NCI-H2196 (cell line): ENCODE data around the gene UNC5B.

Experiments used
- DNase-seq: peaks from one replicate; lab custom pipeline; 2025; ENCODE audit not compliant: unreplicated experiment; lab: John Stamatoyannopoulos, UW

Gene UNC5B

GRCh38 chr10:71251319-71251718 is 38.9 kb downstream of the UNC5B start:
- no peak for DNase-seq

- DNase-seq, result no peak
These were observed 39.9 kb downstream of the UNC5B start for GRCh38 chr10:71252220-71252619.

DNA sequence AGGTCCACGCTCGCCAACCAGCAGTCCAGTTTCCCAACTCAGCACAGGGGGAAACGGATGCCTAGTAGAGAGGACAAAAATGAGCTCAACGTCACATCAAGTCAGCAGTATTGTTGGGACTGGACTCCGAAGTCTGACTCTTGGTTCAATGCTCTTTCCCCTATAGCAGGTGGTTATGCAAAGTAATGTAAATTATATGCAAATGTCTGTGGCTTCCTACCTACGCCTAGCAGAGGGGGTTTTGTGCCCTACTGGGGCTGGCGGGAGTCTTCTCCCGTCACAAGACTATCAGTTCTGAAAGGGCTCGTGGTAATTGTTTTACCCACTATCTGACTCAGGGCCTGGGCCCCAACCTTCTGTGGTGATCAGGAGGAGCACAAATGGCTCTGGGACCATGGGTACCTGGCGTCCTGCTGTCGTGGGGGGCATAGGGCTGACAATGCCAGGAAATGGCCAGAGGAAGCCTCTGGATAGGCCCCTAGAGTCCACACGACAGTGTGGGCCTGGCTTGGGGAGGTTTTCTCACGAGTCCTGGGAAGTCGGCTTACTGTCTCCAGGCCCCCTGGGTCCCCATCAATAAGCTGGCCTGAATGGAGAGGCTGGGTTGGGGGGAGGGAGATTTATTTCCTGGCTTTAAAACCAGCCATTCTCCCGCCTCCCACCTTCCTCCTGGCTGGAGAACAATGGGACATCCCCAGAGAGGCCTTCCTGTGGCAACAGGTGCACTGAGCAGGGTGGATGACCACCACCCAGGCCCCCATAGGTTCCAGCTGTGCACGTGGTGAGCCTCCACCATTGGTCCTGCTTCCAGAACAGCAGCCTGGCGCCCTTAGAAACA is 41.8 kb downstream of the UNC5B start:
- no peak for DNase-seq

DNA sequence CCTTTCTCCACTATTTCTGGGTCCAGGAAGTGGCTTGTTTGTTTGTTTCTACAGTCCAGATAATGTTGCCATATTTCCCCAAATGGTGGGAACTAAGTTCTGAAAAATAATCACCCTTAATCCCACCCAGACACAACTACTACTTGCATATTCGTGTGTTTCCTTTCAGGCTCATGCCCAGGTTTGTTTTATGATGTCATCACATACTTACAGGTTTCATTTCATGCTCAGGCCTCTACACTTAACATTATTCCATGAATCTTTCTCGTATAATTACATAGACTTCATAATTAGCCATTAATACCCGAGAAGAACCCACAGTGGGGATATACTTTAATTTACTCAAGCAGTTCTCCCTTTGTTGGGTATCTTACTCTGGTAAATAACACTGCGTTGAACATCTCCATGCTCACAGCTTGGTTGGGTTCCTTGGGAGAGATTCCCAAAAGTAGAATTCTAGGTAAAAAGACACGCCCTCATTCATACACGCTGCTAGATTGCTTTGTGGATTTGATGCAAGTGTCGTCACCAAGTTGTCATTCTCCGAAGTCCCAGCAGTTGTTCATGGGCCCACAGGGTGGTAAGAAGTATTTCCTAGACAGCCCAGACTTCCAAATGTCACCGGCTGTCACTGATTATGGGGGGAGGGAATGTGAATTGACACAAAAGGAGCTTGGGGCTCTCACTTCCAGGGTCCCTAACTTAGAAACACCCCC is 42.6 kb downstream of the UNC5B start:
- no peak for DNase-seq

DNA sequence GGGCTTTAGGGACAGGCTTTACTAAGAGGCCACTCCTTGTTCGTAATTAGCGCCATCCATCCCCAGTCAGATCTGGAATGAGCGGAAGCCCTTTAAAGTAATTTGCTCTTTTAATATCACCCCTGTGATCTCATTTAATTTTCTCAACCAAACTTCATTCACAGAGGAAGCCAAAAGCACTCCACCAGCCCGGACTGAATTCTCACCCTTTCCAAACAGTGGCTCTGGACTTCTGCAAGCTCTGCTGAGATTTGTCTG is 43.1 kb downstream of the UNC5B start:
- no peak for DNase-seq

DNA sequence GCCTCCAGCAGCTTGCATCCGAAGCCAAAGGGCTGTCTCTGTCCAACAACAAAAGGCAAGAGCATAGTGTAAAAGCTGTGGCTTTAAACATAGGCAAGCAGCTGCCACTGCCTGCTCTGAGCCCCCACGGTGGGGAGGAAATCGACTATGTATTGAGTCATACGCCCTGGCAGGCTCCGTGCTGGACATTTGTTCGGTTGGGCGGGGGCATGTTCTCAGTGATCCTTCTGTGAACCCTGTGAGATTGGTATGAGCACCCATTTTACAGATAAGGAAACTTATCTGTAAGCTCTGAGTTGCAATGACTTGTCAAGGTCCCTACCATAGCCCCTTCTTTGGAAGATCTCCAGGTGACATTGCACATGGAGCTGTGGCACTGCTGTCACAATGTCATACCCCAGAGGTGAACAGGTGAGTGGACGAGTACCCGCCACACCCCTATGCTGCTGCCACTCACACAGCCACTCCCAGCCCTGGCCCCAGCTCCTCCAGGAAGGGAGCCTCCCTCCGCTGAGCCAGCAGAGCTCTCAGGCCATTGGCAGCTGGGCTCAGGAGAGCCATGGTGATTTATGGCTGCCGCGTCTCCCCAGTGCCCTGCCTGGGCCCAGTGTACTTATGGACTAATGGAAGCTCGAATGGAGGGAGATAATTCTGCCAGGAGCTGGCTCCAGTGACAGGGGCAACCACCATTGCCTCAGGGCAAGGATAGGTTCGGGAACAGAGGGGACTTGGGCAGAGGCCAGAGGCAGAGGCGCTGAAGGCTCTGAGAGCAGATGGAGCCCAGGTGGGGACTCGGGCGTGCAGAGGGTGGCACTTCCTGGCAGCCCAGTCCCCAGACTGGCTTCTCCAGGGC is 43.7 kb downstream of the UNC5B start:
- peak; percentile 13 for DNase-seq

DNA sequence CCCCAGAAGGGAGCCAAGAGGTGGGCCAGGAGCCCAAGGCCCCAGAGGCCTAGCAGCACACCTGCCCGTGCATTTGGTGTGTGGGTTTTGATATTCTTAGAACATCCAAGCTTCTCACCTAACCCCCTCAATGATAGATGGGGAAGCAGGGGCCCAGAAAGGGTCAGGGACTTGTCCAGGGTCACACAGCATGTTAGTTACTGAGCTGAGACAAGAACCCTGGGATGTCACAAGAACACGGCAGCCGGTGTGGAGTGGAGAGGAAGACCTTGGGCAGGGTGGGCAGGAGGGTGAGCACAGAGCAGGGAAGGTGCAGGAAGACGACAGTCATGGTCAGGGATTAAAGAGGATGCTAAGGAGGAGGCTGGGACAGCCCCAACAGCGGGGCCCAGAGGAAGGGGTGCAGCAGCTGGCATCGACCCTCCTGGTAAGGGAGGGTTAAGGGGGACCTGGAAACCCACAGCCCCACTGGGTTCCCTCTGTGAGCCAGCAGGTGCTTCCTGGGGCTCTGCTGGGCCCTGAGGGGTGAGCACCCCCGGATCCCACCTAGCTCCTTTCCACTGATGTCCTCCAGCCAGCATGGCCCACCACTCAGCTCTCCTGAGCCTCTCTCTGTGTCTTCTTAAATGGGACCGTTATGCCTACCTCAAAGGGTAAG is 44.4 kb downstream of the UNC5B start:
- no peak for DNase-seq

DNA sequence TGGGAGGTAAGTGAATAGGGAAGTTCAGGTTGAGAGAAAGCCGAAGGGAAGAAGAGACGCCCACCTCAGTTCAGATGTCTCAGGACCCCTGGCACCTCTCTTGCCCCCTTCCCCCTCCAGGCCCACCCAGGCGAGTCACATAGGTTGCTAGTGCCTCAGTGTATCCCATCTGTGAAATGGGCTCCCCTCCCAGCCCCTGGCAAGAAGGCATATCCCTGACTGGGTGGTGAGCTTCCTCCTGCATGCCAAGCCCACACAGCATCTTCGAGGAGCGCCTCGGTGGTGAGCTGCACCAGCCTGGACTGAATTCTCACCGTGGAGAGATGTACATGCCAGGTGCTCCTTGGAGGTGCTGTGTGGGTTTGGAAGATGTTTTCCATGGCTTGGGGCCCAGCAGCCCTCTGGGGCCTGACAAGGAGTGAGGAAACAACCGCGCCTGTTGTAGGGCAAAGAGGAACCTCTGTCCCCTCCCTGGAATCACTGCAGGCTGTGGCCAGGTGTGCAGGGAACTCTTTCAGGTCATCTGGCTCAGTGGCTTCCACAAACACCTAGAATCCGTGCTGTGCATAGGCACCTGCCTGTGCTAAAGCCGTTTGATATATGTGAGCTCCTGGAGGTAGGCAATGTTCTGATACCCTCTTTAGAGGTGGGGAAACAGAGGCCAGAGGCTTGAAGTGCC is 45.1 kb downstream of the UNC5B start:
- no peak for DNase-seq

GRCh38 chr10:71258046-71258445 is 45.7 kb downstream of the UNC5B start:
- no peak for DNase-seq

DNA sequence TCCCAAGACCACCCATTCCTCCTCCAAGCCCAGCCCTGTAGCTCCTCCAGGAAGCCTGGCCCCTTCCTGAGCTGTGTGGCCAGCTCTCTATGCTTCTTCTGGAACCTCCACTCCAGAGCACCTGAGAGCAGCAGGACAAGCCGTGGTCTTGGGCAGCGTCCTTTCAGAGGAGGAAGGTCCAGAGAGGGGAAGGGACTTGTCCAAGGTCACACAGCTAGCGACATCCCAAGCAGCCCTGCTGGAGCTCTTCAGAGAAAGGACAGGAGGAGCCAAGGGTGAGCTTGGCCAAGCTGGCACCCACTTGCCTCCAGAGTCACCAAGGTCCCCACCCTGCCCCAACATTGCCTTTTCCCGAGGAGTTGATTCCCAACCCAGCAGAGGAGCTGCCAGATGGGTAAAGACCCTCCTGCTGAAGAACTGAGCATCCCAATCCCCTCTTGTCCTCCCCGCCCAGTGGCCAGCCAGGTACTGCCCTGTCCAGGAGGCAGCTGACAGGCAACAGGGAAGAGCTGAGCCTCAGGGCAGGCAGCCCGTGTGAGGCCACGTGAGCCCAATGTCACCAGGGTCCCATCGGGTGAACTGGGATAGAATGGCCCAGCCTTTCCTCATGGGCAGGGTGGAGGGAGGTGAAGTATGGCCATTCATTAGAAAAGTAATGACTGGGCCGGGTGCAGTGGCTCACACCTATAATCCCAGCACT is 46.2 kb downstream of the UNC5B start:
- DNase-seq, result no peak

DNA sequence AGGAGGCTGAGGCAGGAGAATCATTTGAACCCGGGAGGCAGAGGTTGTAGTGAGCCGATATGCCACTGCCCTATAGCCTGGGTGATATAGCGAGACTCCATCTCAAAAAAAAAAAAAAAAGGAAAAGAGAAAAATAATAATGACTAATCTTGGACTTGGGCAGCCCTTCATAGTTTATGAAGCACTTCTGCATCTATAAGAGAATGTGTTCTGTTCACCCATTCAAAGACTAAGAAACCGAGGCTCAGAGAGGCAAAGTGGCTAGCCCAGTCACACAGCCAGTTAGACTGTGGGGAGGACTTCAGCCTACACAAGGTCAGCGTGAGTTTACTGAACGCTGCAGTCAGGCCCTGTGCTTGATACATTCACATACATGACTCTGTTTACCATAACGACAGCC is 46.9 kb downstream of the UNC5B start:
- DNase-seq, result no peak

DNA sequence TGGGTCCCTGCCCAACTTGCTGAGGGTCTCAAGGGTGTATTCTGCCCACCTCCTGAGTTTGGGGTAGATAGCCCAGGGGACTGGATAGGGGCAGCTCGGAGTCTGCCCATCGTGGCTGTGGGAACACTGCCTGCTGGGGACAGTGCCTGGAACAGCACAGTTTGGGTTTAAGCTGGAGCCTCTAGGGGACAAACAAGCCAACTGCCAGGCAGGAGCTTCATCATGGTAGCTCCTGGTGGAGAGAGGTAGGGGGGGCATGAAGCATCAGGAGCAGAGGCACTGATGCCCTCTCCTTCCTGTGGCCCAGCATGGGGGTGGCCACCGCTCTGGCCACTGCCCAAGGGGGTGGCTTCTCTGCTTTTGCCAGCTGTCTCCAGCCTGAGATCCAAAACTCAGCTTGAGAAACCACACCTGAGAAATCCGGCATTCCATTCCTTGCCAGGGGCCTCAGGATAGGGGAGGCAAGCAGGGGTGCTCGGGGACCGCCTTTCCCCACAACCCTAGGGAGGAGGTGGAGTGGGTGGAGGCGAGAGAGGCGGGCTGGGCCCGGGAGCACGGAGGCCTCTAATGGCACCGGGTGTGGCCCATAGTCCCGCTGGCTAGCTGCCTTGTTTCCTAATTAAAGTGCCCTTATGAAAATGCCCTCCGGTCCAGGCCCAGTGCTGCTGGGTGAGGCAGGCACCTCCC is 47.6 kb downstream of the UNC5B start:
- no peak for DNase-seq

- no peak for DNase-seq
These were observed 48.4 kb downstream of the UNC5B start for GRCh38 chr10:71260622-71261325.

- no peak for DNase-seq
These were observed 49.7 kb downstream of the UNC5B start for GRCh38 chr10:71262027-71262426.

DNA sequence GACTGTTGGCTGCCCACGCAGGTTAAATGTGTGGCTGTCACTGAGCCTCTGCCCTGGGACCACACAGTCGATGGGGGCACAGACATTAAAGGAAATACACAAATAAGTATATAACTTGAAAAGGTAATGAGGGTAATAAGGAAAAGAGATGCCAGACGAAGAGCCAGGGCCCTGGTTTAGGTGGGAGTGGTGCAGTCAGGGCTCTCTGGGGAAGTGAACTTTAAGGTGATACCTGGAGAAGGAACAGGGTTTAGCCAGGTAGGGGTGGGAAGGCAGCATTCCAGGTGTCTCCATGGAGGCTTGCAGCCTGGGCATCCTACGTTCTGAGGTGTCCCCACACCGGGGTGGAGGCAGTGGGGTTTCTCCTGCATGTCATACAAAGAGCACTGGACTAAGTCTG is 50.4 kb downstream of the UNC5B start:
- DNase-seq, result no peak

- no peak for DNase-seq
These were observed 51.0 kb downstream of the UNC5B start for GRCh38 chr10:71263376-71263775.

- DNase-seq, result no peak
These were observed 52.2 kb downstream of the UNC5B start for GRCh38 chr10:71264345-71265200.

- no peak for DNase-seq
These were observed 52.8 kb downstream of the UNC5B start for GRCh38 chr10:71265201-71265575.
